HEK293 (cell line): ENCODE data around the gene LYRM1.
"Not testable (repeated sequence)": the region's sequence is repeated elsewhere in the genome, so short reads cannot be mapped to it uniquely, and the experiment has no call there.

ENCODE experiments used
- KLF16 ChIP-seq: fragments of 450-650 bp; formaldehyde crosslinking; IDR thresholded peaks from 2 replicates; pipeline ENCODE4 v1.5.1; 2017; ENCODE audit warnings: missing biosample characterization, missing genetic modification characterization
- KLF8 ChIP-seq: fragments of 450-650 bp; formaldehyde crosslinking; IDR thresholded peaks from 2 replicates; pipeline ENCODE4 v1.5.1; 2016; ENCODE audit warnings: missing biosample characterization, missing genetic modification characterization
- SCRT2 ChIP-seq: fragments of 450-650 bp; formaldehyde crosslinking; IDR thresholded peaks from 2 replicates; pipeline ENCODE4 v1.5.1; 2016; ENCODE audit warnings: missing biosample characterization, missing genetic modification characterization
- ZEB2 ChIP-seq: fragments of 450-650 bp; formaldehyde crosslinking; IDR thresholded peaks from 2 replicates; pipeline ENCODE4 v1.5.1; 2016; ENCODE audit warnings: missing biosample characterization, missing genetic modification characterization
- ZNF2 ChIP-seq: fragments of 450-650 bp; formaldehyde crosslinking; IDR thresholded peaks from 2 replicates; pipeline ENCODE4 v1.5.1; 2016; ENCODE audit warnings: missing biosample characterization, missing genetic modification characterization
- ZNF274 ChIP-seq, 2 experiments: fragments of 200-500 bp in 1 of 2; fragments of 450-650 bp in 1 of 2; sonication (Bioruptor generic) in 1 of 2; formaldehyde crosslinking in 1 of 2; IDR thresholded peaks; 2 replicates each; pipeline versions ENCODE4 v1.5.1 to v1.6.1; 2014 to 2016; ENCODE audit warnings: borderline replicate concordance in 1 of 2, inconsistent platforms in 1 of 2, low read length in 1 of 2, missing biosample characterization in 1 of 2, missing genetic modification characterization in 1 of 2
- ZNF521 ChIP-seq: fragments of 450-650 bp; formaldehyde crosslinking; IDR thresholded peaks from 2 replicates; pipeline ENCODE4 v1.5.1; 2017; ENCODE audit warnings: missing biosample characterization, mild to moderate bottlenecking, missing genetic modification characterization
- ZNF544 ChIP-seq: fragments of 450-650 bp; formaldehyde crosslinking; IDR thresholded peaks from 2 replicates; pipeline ENCODE4 v1.5.0; 2017; ENCODE audit warnings: missing biosample characterization, missing genetic modification characterization
- ZNF830 ChIP-seq: fragments of 450-650 bp; IDR thresholded peaks from 2 replicates; pipeline ENCODE4 v1.5.0; 2018; ENCODE audit warnings: missing biosample characterization, missing genetic modification characterization, low read depth, mild to moderate bottlenecking, moderate library complexity
- ZSCAN16 ChIP-seq: fragments of 450-650 bp; formaldehyde crosslinking; IDR thresholded peaks from 2 replicates; pipeline ENCODE4 v1.5.1; 2016; ENCODE audit warnings: missing biosample characterization, missing genetic modification characterization
- TF ChIP-seq, protein P1 (sequence below): fragments of 450-650 bp; formaldehyde crosslinking; IDR thresholded peaks from 2 replicates; pipeline ENCODE4 v1.5.1; 2016; ENCODE audit warnings: missing biosample characterization, missing genetic modification characterization

DNA sequence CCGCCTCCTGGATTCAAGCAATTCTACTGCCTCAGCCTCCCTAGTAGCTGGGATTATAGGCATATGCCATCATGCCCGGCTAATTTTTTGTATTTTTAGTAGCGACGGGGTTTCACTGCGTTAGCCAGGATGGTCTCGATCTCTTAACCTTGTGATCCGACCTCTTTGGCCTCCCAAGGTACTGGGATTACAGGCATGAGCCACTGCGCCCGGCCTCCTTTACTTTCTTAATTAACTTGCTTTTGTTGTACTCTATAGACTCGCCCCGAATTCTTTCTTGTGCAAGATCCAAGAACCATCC lies 45.0 kb downstream of the LYRM1 start:
- TF ChIP-seq, protein P1, sequence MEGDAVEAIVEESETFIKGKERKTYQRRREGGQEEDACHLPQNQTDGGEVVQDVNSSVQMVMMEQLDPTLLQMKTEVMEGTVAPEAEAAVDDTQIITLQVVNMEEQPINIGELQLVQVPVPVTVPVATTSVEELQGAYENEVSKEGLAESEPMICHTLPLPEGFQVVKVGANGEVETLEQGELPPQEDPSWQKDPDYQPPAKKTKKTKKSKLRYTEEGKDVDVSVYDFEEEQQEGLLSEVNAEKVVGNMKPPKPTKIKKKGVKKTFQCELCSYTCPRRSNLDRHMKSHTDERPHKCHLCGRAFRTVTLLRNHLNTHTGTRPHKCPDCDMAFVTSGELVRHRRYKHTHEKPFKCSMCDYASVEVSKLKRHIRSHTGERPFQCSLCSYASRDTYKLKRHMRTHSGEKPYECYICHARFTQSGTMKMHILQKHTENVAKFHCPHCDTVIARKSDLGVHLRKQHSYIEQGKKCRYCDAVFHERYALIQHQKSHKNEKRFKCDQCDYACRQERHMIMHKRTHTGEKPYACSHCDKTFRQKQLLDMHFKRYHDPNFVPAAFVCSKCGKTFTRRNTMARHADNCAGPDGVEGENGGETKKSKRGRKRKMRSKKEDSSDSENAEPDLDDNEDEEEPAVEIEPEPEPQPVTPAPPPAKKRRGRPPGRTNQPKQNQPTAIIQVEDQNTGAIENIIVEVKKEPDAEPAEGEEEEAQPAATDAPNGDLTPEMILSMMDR (tag by site-specific recombination), result not testable (repeated sequence)
- not testable (repeated sequence) for TF ChIP-seq KLF16; ZSCAN16 (tag by site-specific recombination); ZNF274 (IDR thresholded peaks at IDR 0.05; ENCODE audit: low read length); ZNF274 (tag by site-specific recombination; IDR thresholded peaks at IDR 0.05; ENCODE audit: borderline replicate concordance); SCRT2 (tag by site-specific recombination); ZNF544 (tag by site-specific recombination); ZNF521 (tag by site-specific recombination); ZNF830; ZEB2 (tag by site-specific recombination); ZNF2; KLF8
